ENCODE measurements around the gene NBPF8. TPM values are rescaled to one million over a fixed set of nuclear protein-coding genes. Genes with fewer than 3 reads are reported as not detected.
"Not testable (repeated sequence)": the region's sequence is repeated elsewhere in the genome, so short reads cannot be mapped to it uniquely, and the experiment has no call there.

The NBPF8 gene
- total and polyA plus RNA-seq, 4 donors: 2.6 to 42.2 (median 11.4) TPM

GRCh38 chr1:120449124-120449523 is 34.3 kb downstream of the NBPF8 start:
- not testable (repeated sequence) for H3K9ac ChIP-seq (ENCODE audit: low read depth in 1 of 2, low read length in 2 of 2); DNase-seq (ENCODE audit: low spot score); H3K4me1 ChIP-seq (ENCODE audit: control insufficient read depth in 4 of 4, insufficient read depth in 4 of 4, low read length in 3 of 4); H3K4me3 ChIP-seq (ENCODE audit: low read depth in 1 of 3, low read length in 3 of 3); H3K9me3 ChIP-seq (ENCODE audit: control insufficient read depth in 4 of 4, low read length in 3 of 4); H3K27me3 ChIP-seq (ENCODE audit: control insufficient read depth in 4 of 4, insufficient read depth in 4 of 4, low read length in 3 of 4); H3K36me3 ChIP-seq (ENCODE audit: control insufficient read depth in 4 of 4, insufficient read depth in 3 of 4, low read depth in 1 of 4, low read length in 3 of 4); H3K27ac ChIP-seq (ENCODE audit: low read depth in 1 of 2, low read length in 2 of 2)
- 9% methylated on average over 2 of the region's 5 CpGs for WGBS
- peak; percentile 4 to 20 for TF ChIP-seq RAD21 (IDR thresholded peaks at IDR 0.05)

Other genes with a start within 250 kb of the NBPF8 start
- gene SEC22B, start 238.5 kb upstream of the NBPF8 start, total RNA-seq: 10 to 100 TPM; 11.5 to 33.0 TPM
- 10 to 100 TPM; 17.2 to 27.6 TPM for gene SEC22B, start 238.5 kb upstream of the NBPF8 start, polyA plus RNA-seq

Data from liver (tissue), 9 donors.